Measurements from ENCODE around the gene ITSN1. TPM values are rescaled to one million over a fixed set of nuclear protein-coding genes. Genes with fewer than 3 reads are reported as not detected.

ITSN1 gene
- total RNA-seq, 1 experiment from 2014 or later = 50.3 TPM

DNA sequence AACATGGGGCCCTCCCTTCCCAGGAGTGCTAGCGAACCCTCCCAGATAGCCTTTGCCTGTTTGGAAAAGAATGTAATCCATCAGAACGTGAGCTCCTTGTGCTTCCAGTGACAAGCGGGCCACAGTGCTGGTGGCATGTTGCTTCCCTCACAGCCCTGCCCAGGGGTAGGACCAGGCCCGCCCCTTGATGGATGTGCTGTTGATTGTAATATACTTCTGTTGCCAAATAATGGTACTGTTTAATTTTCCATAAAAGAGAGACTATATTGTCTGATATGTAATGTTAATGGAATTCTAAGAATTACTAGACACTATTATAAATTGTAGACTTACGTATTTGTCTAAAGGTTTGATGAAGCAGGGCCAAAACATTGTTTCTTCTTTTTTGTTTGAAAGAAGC lies 256.9 kb downstream of the ITSN1 start:
- H3K4me1 ChIP-seq (ENCODE audit: control insufficient read depth, insufficient read depth, low read length) = no peaks in the 10 kb centered on the region; the same call in 1 of the 2 replicates
- ChIA-PET CTCF (interaction anchor here (0.8 kb wide), 1 partner anchor 311 kb away, joined by 3 read pairs; the partner anchor contains the start of gene DONSON), POLR2A (no interaction called here)
- H3K9me3 ChIP-seq (ENCODE audit: control insufficient read depth, insufficient read depth, low read depth, low read length) = no peaks in the 10 kb centered on the region
- intact Hi-C loops (cut with micrococcal nuclease; ENCODE audit: unreplicated experiment) (no loop called here), in situ Hi-C loops (cut with HindIII; ENCODE audit: low pct_unique_long_range_greater_than_20kb, low sequenced_read_pairs) (no loop called here)
- H3K27me3 ChIP-seq (ENCODE audit: control insufficient read depth, insufficient read depth, low read length) = no peaks in the 10 kb centered on the region
- H3K36me3 ChIP-seq (ENCODE audit: control insufficient read depth, insufficient read depth, low read length) = peaks cover 4% of the 10 kb centered on the region
- DNase-seq (ENCODE audit: low read depth, low spot score) (no peak), ATAC-seq (no peak)
- TF ChIP-seq REST (IDR thresholded peaks at IDR 0.05; ENCODE audit: insufficient read depth in 1 of 2, low read depth in 2 of 2, low read length in 1 of 2) (no peak), POLR2AphosphoS5 (IDR thresholded peaks at IDR 0.05; ENCODE audit: low read depth, low read length) (no peak), TCF7L2 (IDR thresholded peaks at IDR 0.05; ENCODE audit: low read depth, low read length) (no peak), SIN3A (IDR thresholded peaks at IDR 0.05; ENCODE audit: borderline replicate concordance, insufficient read depth, low read depth, low read length) (no peak), CTCF (IDR thresholded peaks at IDR 0.05) (no peak)
- BruUV-seq (replicated peaks) = no TSS peak
- no peak overlapping the region for H3K4me3 ChIP-seq (ENCODE audit: low read depth in 2 of 2, low read length in 2 of 2)
- H3K27ac ChIP-seq (ENCODE audit: low read length) = no peak overlapping the region

- no TSS peak for BruUV-seq (replicated peaks)
- no peak overlapping the region for H3K4me3 ChIP-seq (ENCODE audit: low read depth in 2 of 2, low read length in 2 of 2)
- H3K36me3 ChIP-seq (ENCODE audit: control insufficient read depth, insufficient read depth, low read length) = peaks cover 4% of the 10 kb centered on the region
- peak; percentile 80 for ATAC-seq
- H3K27ac ChIP-seq (ENCODE audit: low read length) = no peak overlapping the region
- H3K9me3 ChIP-seq (ENCODE audit: control insufficient read depth, insufficient read depth, low read depth, low read length) = no peaks in the 10 kb centered on the region
- DNase-seq (ENCODE audit: low read depth, low spot score) = no peak
- ChIA-PET POLR2A (no interaction called here), CTCF (interaction anchor here (0.7 to 1.2 kb wide), 3 partner anchors 19 to 313 kb away, joined by 3 read pairs; partner anchors contain the start of gene DONSON)
- intact Hi-C loops (cut with micrococcal nuclease; ENCODE audit: unreplicated experiment) = no loop called here
- no peaks in the 10 kb centered on the region for H3K27me3 ChIP-seq (ENCODE audit: control insufficient read depth, insufficient read depth, low read length)
- no peaks in the 10 kb centered on the region; the same call in 1 of the 2 replicates for H3K4me1 ChIP-seq (ENCODE audit: control insufficient read depth, insufficient read depth, low read length)
- in situ Hi-C loops (cut with HindIII; ENCODE audit: low pct_unique_long_range_greater_than_20kb, low sequenced_read_pairs) = no loop called here
- TF ChIP-seq TCF7L2 (IDR thresholded peaks at IDR 0.05; ENCODE audit: low read depth, low read length) (no peak), CTCF (IDR thresholded peaks at IDR 0.05) (peak; percentile 54)
These were observed 259.3 kb downstream of the ITSN1 start for GRCh38 chr21:33901412-33902288.
